KBM-7 (cell line): ENCODE data around the gene CAPN15.

ENCODE experiments used
- DNase-seq: peaks from one replicate; pipeline ENCODE4 v3.0.0-alpha.2; 2015
- in situ Hi-C: fragments of 300-500 bp; cut with MboI; formaldehyde crosslinking; loops from 2 replicates; pipeline ENCODE4 v1.14.3; 2020; ENCODE audit warnings: low sequenced_read_pairs, low pct_unique_long_range_greater_than_20kb, mixed read lengths

The CAPN15 gene

DNA sequence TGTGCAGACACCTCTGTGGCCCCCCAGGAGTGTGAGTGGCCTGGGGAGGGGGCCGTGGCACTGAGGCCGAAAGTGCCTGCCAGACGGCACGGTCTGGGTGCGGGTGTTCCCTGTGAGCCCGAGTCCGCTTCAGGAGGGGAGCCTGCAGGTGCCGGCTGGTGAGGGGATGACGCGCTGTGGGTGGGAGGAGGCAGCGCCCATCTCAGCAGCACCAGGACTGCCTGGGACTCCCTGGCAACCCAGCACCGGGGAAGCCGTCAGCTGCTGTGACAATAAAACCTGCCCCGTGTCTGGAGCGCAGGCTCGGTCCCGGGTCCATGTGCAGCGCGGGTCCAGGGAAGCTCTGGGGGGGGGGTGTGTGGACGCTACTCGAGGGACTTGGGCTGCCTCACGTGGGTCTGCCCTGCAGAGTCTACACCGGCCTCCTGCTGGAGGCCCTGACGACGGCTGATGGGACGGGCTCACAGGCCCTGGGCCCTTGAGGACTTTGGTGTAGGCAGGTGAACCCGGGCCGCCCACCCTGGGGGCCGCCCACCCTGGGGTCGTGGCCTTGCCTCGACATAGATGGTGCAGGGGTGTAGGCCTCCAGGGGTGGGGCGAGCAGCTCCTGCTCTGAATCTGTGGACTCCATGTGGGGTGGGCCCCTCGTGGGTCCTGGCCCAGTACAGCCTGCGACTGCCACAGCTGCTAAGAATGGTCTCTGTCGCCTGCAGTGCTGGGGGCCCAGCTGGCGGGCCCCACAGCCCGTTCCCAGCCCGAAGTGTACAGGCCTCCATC, 56.5 kb downstream of the CAPN15 start:
- no peak for DNase-seq
- in situ Hi-C loops: no loop called here

DNA sequence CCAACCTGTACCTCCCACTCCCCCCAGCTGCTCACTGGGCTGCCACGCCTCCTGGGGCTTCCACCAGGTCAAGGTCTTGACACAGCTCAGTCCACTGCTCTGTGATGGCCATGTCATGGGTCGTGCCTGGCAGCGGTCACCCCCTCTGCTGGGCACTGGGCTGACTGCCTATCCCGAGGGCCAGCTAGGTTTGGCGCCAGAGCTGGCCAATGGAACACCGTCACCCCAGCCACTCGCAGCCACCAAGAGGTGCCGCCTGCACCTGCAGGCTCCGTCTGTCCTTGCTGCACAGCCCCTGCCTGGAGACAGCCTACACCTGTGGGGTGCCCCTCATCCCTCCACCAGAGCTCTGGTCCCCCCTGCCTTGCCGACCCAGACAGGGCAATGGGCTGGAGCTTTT, 57.8 kb downstream of the CAPN15 start:
- in situ Hi-C loops: no loop called here
- DNase-seq: no peak

DNA sequence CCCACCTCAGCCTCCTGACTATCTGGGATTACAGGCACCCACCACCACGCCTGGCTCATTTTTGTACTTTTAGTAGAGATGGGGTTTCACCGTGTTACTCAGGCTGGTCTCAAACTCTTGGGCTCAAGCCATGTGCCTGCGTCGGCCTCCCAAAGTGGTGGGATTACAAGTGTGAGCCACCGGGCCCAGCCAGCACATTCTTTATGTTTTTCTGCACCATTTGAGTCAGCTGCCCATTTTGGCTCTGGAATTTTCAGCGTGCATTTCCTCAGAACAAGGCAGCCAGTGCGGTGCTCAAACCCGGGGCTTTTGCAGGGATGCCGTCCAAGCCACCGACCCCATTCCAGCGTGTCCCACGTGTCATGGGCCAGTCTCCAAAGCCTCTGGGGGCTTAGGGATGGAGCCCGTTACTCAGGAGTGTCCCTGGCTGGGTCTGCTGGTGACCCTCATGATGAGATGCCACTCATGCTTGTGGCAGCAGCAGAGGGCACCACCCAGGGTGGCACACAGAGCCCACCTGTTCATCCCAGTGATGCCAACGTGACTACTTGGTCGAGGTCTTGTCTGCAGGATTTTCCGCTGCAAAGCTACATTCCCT, 58.6 kb downstream of the CAPN15 start:
- DNase-seq: no peak
- in situ Hi-C loops: no loop called here

DNA sequence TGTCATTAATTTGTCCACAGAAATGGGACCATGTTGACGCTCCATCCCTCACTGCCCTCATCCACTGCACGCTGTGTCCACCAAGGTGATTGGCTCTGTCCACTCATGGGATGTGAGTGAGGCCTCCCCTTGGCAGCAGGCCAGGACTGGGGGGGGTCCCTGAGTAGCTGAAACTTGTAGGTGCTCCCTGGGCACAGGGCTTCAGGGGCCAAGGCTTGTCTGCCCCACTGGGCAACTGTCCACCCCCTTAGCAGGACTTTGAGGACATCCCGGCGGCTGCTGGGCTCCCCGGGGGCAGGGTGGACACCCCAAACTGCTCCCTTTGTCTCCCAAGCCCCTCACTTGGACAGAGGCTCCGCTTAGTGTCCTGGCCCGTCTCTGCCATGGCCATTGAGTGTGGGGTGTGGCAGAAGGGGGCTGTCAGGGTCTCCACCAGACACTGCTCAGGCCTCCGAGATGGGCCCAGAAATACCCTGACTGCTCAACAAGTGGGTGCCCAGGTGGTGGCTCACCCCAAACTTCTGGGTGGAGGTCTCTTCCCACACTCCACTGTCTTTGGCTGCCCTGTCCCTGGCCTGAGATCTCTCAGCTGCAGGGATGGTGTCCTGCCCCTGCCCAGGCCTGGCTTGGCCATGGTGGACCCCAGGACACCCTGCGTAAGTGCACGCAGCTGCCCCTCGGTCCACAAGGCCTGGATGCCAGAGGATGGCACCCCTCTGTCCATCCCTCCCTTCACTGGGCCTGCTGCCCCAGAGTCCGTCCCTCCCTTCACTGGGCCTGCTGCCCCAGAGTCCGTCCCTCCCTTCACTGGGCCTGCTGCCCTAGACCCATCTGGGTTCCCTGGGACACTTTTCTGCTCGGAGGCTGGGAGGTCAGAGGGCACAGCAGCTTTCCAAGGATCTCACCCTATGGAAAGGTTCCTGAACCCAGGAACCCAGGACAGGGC, 59.4 kb downstream of the CAPN15 start:
- in situ Hi-C loops: no loop called here
- no peak for DNase-seq

DNA sequence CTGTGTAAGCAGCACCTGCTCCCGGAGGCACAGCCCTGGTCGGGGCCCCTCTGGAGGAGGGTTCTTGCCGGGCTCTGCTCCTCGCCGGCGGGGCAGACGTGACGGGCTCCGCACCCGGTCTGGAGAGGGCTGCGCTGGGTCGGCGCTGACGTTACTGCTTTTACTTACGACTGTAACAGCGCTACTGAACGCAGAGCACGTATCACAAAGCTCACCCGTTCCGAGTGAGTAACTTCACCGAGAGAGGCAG, 61.1 kb downstream of the CAPN15 start:
- DNase-seq: no peak
- in situ Hi-C loops: no loop called here

DNA sequence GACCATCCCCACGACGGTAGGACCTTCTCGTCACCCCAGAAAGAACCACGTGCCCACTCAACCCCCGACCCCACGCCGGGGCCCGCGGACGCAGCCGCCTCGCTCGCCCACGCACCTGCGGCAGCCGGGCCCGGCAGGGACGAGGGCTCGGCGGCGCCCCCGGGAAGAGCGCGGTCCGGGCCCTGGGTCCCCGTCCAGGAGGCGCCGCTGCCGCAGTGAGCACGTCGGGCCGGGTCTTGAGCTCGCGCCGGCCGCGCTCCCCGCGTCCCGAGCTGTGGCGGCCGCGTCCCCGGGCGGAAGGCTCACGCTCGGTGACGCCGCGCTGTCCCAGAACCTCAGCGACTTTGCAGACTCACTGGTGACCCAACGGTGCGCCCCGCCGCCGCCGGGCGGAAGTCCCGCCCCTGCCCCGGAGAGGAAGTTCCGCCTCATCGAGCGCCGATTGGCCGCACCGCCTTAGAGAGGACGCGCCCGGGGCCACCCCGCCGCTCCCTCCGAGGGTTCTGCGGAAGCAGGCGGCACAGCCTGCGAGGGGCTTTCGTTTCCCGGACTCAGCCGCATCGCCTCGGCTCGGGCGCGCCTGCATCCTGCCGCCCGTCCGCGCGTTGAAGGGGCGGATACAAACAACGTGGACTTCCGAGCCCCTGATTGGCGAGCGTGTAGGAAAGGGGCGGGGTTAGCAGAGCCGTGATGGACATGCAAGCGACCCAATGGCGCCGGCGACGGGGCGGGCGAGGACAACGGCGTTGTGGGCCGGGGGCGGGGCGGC, 61.6 kb downstream of the CAPN15 start:
- DNase-seq: peak; percentile 96
- in situ Hi-C loops: no loop called here

DNA sequence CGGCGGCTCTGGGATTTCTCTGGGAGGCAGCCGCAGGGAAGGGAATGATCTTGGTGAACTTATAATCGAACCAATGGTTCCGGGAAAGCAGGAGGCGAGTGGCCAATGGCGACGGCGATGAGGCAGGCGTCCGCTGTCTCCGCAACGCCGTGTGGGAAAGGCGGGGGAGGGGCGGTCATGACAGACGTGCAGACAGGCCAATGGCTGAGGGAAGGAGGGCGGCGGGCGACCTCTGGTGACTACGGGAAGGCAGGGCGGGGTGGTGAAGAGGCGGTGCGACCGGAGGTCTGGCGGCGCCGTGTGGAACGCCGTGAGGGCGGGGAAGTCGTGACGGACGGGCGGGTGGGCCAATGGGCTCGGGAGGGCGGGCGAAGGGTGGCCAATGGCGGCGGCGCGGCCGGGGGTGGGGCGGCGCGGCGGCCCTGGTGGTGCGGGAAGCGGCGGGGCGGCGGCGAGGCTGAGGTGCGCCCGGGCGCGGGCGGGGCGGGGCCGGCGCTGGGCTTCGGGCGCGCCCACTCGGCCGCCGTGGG, 62.2 kb downstream of the CAPN15 start, which contains the start of gene RAB40C:
RAB40C (plus strand) TSS at position 409 of the 530 bp plus-strand sequence. CDS start 226 bp downstream, outside the sequence.
- DNase-seq: peak; percentile 95
- in situ Hi-C loops: no loop called here

DNA sequence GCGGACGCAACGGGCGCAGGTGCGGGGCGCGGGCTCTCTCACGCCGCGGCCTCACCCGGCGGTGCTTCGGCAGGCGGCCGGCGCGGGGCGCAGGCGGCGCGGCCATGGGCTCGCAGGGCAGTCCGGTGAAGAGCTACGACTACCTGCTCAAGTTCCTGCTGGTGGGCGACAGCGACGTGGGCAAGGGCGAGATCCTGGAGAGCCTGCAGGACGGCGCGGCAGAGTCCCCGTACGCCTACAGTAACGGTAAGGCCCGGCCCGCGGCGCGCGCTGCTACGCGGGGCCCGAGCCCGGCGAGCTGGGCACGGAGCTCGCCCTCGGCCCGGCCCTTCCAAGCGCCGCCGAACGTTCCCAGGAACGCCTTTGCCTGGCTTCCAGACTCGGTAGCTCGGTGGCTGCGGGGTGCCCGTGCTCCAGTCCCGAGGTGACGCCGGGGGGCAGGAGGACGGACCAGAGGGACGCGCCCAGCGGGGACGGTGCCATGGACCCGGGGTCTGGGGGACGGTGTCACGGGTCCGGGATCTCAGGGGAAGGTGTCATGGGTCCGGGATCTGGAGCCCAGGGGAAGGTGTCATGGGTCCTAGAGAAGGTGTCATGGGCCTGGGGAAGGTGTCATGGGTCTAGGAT, 62.8 kb downstream of the CAPN15 start:
- in situ Hi-C loops: no loop called here
- DNase-seq: peak; percentile 19

DNA sequence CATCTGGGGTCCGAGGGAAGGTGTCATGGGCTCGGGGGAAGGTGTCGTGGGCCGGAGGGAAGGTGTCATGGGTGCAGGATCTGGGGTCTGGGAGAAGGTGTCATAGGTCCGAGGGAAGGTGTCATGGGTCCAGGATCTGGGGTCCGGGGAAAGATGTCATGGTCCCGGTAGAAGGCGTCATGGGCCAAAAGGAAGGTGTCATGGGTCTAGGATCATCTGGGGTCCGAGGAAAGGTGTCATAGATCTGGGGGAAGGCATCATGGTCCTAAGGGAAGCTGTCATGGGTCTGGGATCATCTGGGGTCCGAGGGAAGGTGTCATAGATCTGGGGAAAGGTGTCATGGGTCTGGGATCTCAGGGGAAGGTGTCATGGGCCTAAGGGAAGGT, 63.3 kb downstream of the CAPN15 start:
- in situ Hi-C loops: no loop called here

DNA sequence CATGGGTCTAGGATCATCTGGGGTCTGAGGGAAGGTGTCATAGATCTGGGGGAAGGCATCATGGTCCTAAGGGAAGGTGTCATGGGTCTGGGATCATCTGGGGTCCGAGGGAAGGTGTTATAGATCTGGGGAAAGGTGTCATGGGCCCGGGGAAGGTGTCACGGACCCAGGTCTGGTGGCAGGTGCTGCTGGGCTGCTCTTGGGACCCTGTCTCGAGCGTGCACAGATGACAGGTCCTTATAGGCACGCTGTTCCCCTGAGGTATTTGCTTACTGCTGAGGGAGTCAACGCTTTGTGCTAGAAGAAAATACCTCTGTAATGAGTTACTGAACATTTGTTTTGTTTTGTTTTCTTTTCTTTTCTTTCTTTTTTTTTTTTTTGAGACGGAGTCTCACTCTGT, 63.7 kb downstream of the CAPN15 start:
- in situ Hi-C loops: no loop called here
- no peak for DNase-seq

More for the DNA sequence above, 63.3 kb downstream of the CAPN15 start:
- DNase-seq: no peak

DNA sequence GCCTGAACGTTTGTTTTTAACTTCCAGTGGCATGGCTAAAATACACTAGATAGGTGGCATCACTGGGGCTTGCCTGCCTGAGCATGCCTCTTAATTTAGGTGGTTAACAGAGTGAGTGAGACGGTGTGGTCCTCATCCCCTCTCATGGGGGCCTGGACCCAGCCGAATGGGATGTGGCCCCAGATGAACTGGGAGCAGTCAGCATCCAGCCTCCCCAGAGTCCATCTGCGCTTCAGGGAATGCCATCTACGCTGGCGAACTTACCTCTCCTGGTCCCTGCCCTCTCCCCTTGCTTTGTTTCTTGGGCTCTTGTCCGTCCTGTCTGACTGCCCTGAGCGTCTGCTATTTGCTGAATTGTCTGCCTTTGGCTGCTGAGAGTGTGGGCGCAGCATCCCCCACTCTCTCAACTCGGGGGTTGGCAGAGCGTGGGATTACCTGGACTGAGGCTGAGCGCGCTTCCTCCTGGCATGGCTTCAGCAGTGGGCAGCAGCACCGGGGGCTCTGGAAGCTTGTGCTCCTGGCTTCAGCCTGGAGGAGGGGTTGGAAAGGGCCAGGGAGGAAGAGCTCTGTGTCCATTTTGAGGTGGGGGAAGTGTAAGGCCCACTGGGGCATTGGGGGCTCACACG, 64.5 kb downstream of the CAPN15 start:
- in situ Hi-C loops: no loop called here
- DNase-seq: no peak

DNA sequence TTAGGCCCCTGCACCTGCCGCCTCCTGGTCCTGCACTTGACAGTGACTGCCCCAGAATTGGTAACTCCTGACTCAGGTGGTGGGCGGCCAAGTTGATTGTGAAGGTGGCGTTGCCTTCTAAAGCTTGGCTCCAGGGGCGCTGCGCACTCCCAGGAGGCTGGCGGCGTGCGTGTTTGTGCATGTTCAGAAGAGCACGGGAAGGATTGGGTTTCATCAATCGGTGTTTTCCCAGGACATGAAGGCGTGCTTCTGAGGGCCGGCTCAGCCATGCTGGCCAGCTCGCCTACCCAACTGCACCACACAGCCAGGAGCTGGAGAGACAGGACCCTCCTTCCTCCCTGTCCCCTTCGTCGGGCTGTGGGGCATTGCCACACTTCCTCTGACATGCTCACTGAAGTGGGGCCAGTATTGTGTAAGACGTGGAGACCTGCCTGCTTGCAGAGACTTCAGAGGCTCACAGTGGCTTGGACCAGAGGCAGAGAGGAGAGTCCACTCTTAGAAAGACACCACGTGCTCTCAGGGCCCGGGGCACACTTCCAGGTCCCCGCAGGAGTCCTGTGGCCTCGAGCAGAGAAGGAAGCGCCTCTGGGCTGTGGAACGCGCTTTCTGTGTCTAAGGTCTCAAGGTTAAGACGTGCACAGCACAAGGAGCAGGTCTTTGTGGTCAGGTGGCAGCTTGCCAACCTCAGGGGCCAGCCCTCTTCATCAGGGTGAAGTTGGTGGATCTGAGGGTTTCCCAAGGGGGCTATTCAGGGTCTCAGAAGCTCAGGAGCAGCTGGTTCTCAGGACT, 65.2 kb downstream of the CAPN15 start:
- in situ Hi-C loops: no loop called here
- peak; percentile 78 for DNase-seq

DNA sequence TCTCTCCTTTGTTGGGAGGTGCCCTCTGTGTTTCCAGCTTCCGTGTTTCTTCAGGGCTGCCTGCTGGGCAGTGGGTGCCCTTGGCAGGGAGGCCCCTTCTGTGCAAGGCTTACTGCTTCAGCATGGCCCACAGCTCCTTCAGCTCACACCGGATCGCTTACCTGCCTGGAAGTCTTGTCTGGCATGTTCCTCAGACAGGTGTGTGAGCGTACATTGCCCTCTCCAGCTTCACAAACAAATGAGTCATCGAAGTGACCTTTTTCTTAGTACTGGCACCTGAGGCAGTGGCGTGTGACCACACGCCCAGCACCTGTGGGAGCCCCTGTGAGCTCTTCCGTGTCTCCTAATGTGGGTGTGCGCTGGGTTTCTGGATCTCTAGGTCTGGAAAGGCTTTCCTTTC, 65.9 kb downstream of the CAPN15 start:
- no peak for DNase-seq
- in situ Hi-C loops: no loop called here

DNA sequence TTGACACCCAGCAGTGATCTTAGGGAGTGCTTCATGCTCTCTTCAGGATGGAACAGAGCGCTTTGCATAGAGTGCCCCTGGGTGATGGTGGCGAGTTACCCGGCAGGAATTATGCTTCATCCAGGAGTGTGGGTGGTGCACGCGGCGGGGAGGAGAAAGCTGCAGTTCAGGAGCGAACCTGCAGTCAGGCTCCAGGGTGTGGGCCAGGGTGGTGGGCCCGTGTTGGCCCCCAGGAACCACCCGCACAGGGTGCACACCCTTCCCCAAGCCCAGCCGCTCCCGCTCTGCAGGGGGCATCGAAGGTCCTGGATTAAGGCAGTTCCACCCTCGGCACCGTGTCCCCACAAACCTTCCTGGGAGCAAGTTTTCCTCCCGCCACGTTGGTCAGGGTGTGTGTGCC, 66.3 kb downstream of the CAPN15 start:
- no peak for DNase-seq
- in situ Hi-C loops: no loop called here

DNA sequence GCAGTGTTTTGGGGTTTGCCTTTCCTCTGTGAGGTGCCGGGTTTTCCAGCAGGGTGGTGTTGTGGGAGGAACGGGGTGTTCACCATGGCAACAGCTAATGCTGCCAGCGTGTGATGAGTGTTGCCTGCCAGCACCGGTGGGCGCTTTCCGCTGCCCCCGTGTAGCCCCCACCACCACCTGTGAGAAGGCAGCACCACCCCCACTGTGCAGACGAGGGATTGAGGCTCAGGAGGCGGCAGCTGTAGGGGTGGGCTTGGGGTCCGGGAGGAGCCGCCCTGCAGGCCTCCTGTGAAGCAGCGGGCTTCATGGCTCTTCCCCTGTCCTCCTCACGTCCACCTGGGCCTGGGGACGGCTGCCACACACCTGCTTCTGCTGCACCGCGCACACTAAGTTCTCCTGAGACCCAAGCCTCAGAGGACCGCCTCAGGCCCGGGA, 67.6 kb downstream of the CAPN15 start:
- in situ Hi-C loops: no loop called here
- no peak for DNase-seq

DNA sequence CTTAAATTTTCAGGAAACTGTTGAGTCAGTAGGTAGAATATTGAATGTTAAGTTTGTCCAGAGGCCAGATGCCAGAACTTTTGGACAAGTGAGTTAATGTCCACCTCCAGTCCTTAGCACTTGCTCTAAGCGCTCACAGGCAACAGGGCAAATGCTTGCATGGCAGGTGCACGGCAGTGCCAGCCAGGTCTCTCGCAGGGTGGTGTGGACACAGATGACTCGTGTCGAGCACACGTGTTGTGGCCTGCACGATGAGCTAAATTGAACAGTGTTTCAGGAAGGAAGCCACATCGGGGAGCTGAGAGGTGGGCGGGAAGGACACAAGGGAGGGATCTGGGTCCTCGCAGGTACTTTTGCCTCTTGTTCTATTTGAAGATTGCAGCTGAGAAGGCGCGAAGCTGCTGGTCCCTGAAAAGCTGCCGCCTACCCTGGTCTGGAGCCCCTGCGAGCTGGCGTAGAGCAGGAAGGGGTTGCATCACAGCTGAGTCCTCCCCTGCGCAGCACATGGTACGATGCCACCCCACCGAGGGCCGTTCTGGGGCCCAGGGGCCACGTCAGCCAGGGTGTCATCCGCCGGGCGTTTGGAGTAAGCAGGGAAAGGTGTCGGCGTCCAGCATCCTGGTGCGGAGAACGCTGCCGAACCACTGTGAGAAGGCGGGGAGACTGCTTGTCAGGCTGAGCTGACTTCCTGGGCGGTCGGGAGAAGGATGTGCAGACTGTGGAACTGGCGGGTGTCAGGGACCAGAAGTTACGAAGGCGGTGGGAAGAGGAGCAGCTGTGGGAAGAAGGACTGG, 68.6 kb downstream of the CAPN15 start:
- in situ Hi-C loops: no loop called here
- DNase-seq: no peak

DNA sequence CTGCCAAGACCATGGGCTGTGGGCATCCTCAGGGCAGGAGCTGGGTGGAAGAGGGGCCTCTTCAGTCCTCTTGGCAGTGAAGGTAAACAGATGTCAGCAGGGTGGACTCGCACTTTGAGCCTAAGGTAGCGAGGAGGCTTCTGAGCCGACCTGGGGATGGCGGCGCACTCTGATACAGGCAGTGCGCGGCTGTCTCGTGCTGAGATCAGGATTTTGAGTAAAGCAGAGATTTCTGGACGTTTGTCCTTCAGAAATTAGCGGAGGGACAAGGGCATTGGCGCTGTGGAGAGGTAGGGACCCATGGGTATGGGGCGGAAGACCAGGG, 69.2 kb downstream of the CAPN15 start:
- DNase-seq: no peak
- in situ Hi-C loops: no loop called here
